Upper lobe of left lung (tissue), 6 donors: ENCODE results near the gene KHDC3L. TPM values are rescaled to one million over a fixed set of nuclear protein-coding genes. Genes with fewer than 3 reads are reported as not detected.
A peak's percentile ranks its signal among the peaks of the same experiment; 100 is the strongest.

Experiments used
- ATAC-seq, 2 donors: fragments of 200-7000 bp; cut with Tn5 transposase; one replicate each; pipeline ENCODE4 v1.9.1; 2022; ENCODE audit warnings: mild to moderate bottlenecking in 2 of 2, moderate library complexity in 2 of 2; ENCODE audit not compliant: low FRiP score in 2 of 2
- DNase-seq, 2 donors: peaks; one replicate each; pipeline ENCODE4 v3.0.0-alpha.2; 2019 to 2020
- H3K27ac ChIP-seq, 4 donors: fragments of 200-600 bp; sonication (generic); one replicate each; pipeline ENCODE4 v1.5.1; 2016 to 2019
- H3K27me3 ChIP-seq, 4 donors: fragments of 200-600 bp; sonication (generic); one replicate each; pipeline ENCODE4 v1.5.1; 2017 to 2019
- H3K36me3 ChIP-seq, 4 donors: fragments of 200-600 bp; sonication (generic); one replicate each; pipeline ENCODE4 v1.5.1; 2016 to 2019
- H3K4me1 ChIP-seq, 4 donors: fragments of 200-600 bp; sonication (generic); one replicate each; pipeline ENCODE4 v1.5.1; 2018 to 2019
- H3K4me3 ChIP-seq, 4 donors: fragments of 200-600 bp; sonication (generic); one replicate each; pipeline ENCODE4 v1.5.1; 2017 to 2019; ENCODE audit warnings: mild to moderate bottlenecking in 2 of 4, moderate library complexity in 1 of 4
- H3K9me3 ChIP-seq, 4 donors: fragments of 200-600 bp; sonication (generic); one replicate each; pipeline ENCODE4 v1.5.1; 2018 to 2019
- CTCF ChIP-seq, 6 experiments: fragments of 450-650 bp in 4 of 6; fragments of 200-600 bp in 2 of 6; sonication (generic) in 2 of 6; IDR thresholded peaks; one replicate each; pipeline ENCODE4 v1.5.1; 2016 to 2019; ENCODE audit warnings: antibody characterized with exemption in 6 of 6
- EP300 ChIP-seq, 4 donors: sonication (generic); formaldehyde crosslinking; IDR thresholded peaks; one replicate each; pipeline ENCODE4 v1.5.1; 2017; ENCODE audit warnings: antibody characterized with exemption in 4 of 4, control low read depth in 2 of 4
- POLR2A ChIP-seq, 4 donors: fragments of 450-650 bp; IDR thresholded peaks; one replicate each; pipeline ENCODE4 v1.5.1; 2016 to 2017; ENCODE audit warnings: antibody characterized with exemption in 4 of 4, mild to moderate bottlenecking in 2 of 4
- POLR2AphosphoS5 ChIP-seq, 2 donors: sonication (generic); formaldehyde crosslinking; IDR thresholded peaks; one replicate each; pipeline ENCODE4 v1.5.1; 2017; ENCODE audit warnings: antibody characterized with exemption in 2 of 2
- WGBS, 2 donors: methylation state at CpG; one replicate each; pipeline ENCODE4 v1.1.5; 2017 to 2018; 5-methylcytosine and 5-hydroxymethylcytosine counted together
- total RNA-seq, 6 donors: library from RNA; depleted of rRNA in 4 of 6; stranded (reverse); fragments of >200 nt in 4 of 6; gene quantifications; one replicate each; pipeline versions ENCODE4 v1.1.0 to v1.2.1, GENCODE V29; 2016 to 2021
- donor health status: DM: no; HTN: no; CAD: no; lungs with moderate emphysema.
- donor health status: DM: no; HTN: yes; CAD: no; lungs with severe emphysema.

Gene KHDC3L
- total RNA-seq, 6 donors from 2014 or later: not detected

DNA sequence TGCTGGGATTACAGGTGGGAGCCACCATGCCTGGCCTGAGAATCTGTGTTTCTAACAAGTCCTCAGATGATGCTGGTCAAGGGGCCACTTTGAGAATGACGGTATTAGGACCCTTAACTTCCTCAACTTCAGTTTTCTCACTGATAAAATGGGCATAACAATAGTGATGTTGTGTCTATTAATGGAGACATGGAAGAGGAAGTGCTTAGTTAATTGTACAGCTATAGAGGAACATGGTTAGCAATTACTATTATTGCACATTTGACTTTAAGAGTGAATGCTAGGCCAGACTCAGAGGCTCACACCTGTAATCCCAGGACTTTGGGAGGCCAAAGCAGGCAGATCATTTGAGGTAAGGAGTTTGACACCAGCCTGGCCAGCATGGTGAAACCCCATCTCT, 21.1 kb upstream of the KHDC3L start:
- ATAC-seq (no peak), DNase-seq (no peak)
- Histone ChIP-seq H3K9me3 (no peaks in the 10 kb centered on the region), H3K4me3 (no peak overlapping the region), H3K4me1 (no peaks in the 10 kb centered on the region), H3K36me3 (no peaks in the 10 kb centered on the region), H3K27me3 (no peaks in the 10 kb centered on the region), H3K27ac (no peak overlapping the region)
- TF ChIP-seq EP300 (IDR thresholded peaks at IDR 0.05) (no peak), POLR2A (IDR thresholded peaks at IDR 0.05) (no peak), POLR2AphosphoS5 (IDR thresholded peaks at IDR 0.05) (no peak), CTCF (IDR thresholded peaks at IDR 0.05) (no peak)
- WGBS, 2 donors: 70 to 71% methylated on average over 1 of the region's 1 CpG

DNA sequence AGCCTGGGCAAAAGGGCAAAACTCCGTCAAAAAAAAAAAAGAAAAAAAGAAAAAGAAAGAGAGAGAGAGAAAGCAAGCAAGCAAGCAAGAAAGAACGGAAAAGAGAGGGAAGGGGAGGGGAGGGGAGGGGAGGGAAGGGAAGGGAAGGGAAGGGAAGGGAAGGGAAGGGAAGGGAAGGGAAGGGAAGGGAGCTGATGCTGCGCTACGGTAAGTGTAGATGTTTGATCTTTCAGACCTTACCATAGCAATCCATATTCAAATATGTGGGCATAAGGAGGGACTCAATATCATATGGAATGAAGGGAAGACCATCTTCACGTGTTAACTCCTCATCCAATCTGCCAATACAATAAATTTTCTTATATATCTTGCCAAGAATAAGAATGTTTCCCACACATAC, 20.3 kb upstream of the KHDC3L start:
- Histone ChIP-seq H3K36me3 (no peaks in the 10 kb centered on the region), H3K4me1 (no peaks in the 10 kb centered on the region), H3K27ac (no peak overlapping the region), H3K4me3 (no peak overlapping the region), H3K9me3 (no peaks in the 10 kb centered on the region), H3K27me3 (no peaks in the 10 kb centered on the region)
- DNase-seq (no peak), ATAC-seq (no peak)
- no peak for TF ChIP-seq EP300 (IDR thresholded peaks at IDR 0.05)
- no peak for TF ChIP-seq POLR2A (IDR thresholded peaks at IDR 0.05)
- no peak for TF ChIP-seq POLR2AphosphoS5 (IDR thresholded peaks at IDR 0.05)
- no peak for TF ChIP-seq CTCF (IDR thresholded peaks at IDR 0.05)
- WGBS, 2 donors: 75 to 87% methylated on average over 5 of the region's 5 CpGs

GRCh38 chr6:73343164-73343563, 19.3 kb upstream of the KHDC3L start:
- Histone ChIP-seq H3K27me3 (no peaks in the 10 kb centered on the region), H3K36me3 (no peaks in the 10 kb centered on the region), H3K4me3 (no peak overlapping the region), H3K4me1 (no peaks in the 10 kb centered on the region), H3K9me3 (no peaks in the 10 kb centered on the region), H3K27ac (no peak overlapping the region)
- no peak for ATAC-seq
- no peak for DNase-seq
- TF ChIP-seq EP300 (IDR thresholded peaks at IDR 0.05) (no peak), POLR2AphosphoS5 (IDR thresholded peaks at IDR 0.05) (no peak), CTCF (IDR thresholded peaks at IDR 0.05) (no peak)

- peak in 1 of 2 donors; percentile 56 for DNase-seq
These were observed 13.8 kb upstream of the KHDC3L start for GRCh38 chr6:73348550-73349204.

More at GRCh38 chr6:73348550-73349204, 13.8 kb upstream of the KHDC3L start:
- H3K4me3 ChIP-seq: no peak overlapping the region
- no peaks in the 10 kb centered on the region for H3K36me3 ChIP-seq
- no peak overlapping the region for H3K27ac ChIP-seq
- 50 to 57% methylated on average over 17 to 33 of the region's 33 CpGs for WGBS, 2 donors
- peaks cover 0 to 4% (median 0%) of the 10 kb centered on the region in 4 donors for H3K27me3 ChIP-seq
- TF ChIP-seq POLR2AphosphoS5 (IDR thresholded peaks at IDR 0.05) (no peak), EP300 (IDR thresholded peaks at IDR 0.05) (no peak), POLR2A (IDR thresholded peaks at IDR 0.05) (no peak), CTCF (IDR thresholded peaks at IDR 0.05) (no peak)
- ATAC-seq: peak in 1 of 2 donors; percentile 15
- no peaks in the 10 kb centered on the region for H3K4me1 ChIP-seq
- no peaks in the 10 kb centered on the region for H3K9me3 ChIP-seq
